ENCODE results near the gene MMP19.

GRCh38 chr12:55806982-55807381 lies 35.8 kb downstream of the MMP19 start:
- no peak for TF ChIP-seq EZH2 (IDR thresholded peaks at IDR 0.05; ENCODE audit: borderline replicate concordance, low read depth, low read length, poor library complexity, severe bottlenecking)
- TF ChIP-seq CTCF (conservative IDR thresholded peaks at IDR 0.05; ENCODE audit: low read depth, low read length), result no peak

All from A673 (cell line).